Esophagus squamous epithelium (tissue), 5 donors: Measurements from ENCODE around the gene CYCS. TPM values are rescaled to one million over a fixed set of nuclear protein-coding genes. Genes with fewer than 3 reads are reported as not detected.

Experiments
- DNase-seq: peaks from one replicate; lab custom pipeline; 2025; lab: John Stamatoyannopoulos, UW
- H3K27ac ChIP-seq, 4 donors: fragments of 200-600 bp; sonication (generic); one replicate each; pipeline ENCODE4 v1.5.1; 2016 to 2019; ENCODE audit warnings: mild to moderate bottlenecking in 1 of 4
- H3K27me3 ChIP-seq, 4 donors: fragments of 200-600 bp; sonication (generic); 1 replicate in 3 of 4; 2 replicates in 1 of 4; pipeline versions ENCODE4 v1.5.1 to v1.6.0; 2017 to 2021; ENCODE audit warnings: antibody characterized with exemption in 1 of 4
- H3K36me3 ChIP-seq, 3 donors: fragments of 200-600 bp; sonication (generic); one replicate each; pipeline ENCODE4 v1.5.1; 2016 to 2019
- H3K4me1 ChIP-seq, 3 donors: fragments of 200-600 bp; sonication (generic); one replicate each; pipeline ENCODE4 v1.5.1; 2017 to 2019
- H3K4me3 ChIP-seq, 4 donors: fragments of 200-600 bp; sonication (generic); 1 replicate in 3 of 4; 2 replicates in 1 of 4; pipeline ENCODE4 v1.5.1; 2016 to 2019; ENCODE audit warnings: mild to moderate bottlenecking in 2 of 4, moderate library complexity in 1 of 4
- H3K9me3 ChIP-seq, 3 donors: fragments of 200-600 bp; sonication (generic); one replicate each; pipeline ENCODE4 v1.5.1; 2016 to 2019
- POLR2A ChIP-seq, 4 donors: fragments of 450-650 bp; IDR thresholded peaks; one replicate each; pipeline ENCODE4 v1.6.1; 2017; ENCODE audit warnings: antibody characterized with exemption in 4 of 4, mild to moderate bottlenecking in 4 of 4, moderate library complexity in 3 of 4
- WGBS, 2 donors: methylation state at CpG; one replicate each; pipeline ENCODE4 v1.1.5; 2018; 5-methylcytosine and 5-hydroxymethylcytosine counted together
- intact Hi-C: fragments of 100-400 bp; cut with DNase I; formaldehyde crosslinking; loops from one replicate; pipeline ENCODE4 v1.15.0; 2022
- total RNA-seq, 4 donors: library from RNA; depleted of rRNA; stranded (reverse); fragments of >200 nt; gene quantifications; one replicate each; pipeline ENCODE4 v1.1.0, GENCODE V29; 2016
- TF ChIP-seq, protein P1 (sequence below), 6 experiments: fragments of 450-650 bp in 4 of 6; fragments of 200-600 bp in 2 of 6; sonication (generic) in 2 of 6; IDR thresholded peaks; one replicate each; pipeline ENCODE4 v1.5.1; 2016 to 2019; ENCODE audit warnings: antibody characterized with exemption in 6 of 6, mild to moderate bottlenecking in 4 of 6, moderate library complexity in 4 of 6
- donor health status: DM: yes; HTN: yes; CAD: no.

Gene CYCS
- total RNA-seq, 4 donors from 2014 or later = 48.1 to 117 (median 72.8) TPM

DNA sequence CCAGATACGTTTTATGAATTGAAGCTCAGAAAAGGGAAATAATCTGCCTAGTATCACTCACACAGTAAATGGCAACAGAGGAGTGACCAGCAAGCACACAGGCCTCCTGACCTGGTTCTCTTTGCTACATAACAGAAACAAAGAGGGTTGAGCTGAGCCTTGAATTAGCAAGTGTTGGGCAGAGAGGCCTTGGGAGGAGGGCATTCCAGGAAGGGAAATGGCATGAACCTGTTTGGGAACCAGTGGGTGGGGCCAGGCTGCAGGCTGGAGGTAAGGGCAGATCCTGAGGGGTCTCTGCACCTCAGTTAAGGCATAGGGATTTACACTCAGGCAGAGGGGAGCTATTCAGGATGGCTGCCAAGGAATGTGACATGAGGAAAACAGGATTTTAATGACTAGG lies 24.8 kb upstream of the CYCS start:
- Histone ChIP-seq H3K4me3 (no peak overlapping the region), H3K27me3 (no peaks in the 10 kb centered on the region), H3K4me1 (no peaks in the 10 kb centered on the region), H3K9me3 (no peaks in the 10 kb centered on the region), H3K36me3 (peaks cover 0 to 36% (median 4%) of the 10 kb centered on the region in 3 donors), H3K27ac (no peak overlapping the region)
- intact Hi-C loops = no loop called here
- 84 to 86% methylated on average over 1 of the region's 1 CpG for WGBS, 2 donors
- TF ChIP-seq POLR2A (IDR thresholded peaks at IDR 0.05) = no peak
- TF ChIP-seq, protein P1, sequence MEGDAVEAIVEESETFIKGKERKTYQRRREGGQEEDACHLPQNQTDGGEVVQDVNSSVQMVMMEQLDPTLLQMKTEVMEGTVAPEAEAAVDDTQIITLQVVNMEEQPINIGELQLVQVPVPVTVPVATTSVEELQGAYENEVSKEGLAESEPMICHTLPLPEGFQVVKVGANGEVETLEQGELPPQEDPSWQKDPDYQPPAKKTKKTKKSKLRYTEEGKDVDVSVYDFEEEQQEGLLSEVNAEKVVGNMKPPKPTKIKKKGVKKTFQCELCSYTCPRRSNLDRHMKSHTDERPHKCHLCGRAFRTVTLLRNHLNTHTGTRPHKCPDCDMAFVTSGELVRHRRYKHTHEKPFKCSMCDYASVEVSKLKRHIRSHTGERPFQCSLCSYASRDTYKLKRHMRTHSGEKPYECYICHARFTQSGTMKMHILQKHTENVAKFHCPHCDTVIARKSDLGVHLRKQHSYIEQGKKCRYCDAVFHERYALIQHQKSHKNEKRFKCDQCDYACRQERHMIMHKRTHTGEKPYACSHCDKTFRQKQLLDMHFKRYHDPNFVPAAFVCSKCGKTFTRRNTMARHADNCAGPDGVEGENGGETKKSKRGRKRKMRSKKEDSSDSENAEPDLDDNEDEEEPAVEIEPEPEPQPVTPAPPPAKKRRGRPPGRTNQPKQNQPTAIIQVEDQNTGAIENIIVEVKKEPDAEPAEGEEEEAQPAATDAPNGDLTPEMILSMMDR (IDR thresholded peaks at IDR 0.05) = no peak
- no peak for DNase-seq

DNA sequence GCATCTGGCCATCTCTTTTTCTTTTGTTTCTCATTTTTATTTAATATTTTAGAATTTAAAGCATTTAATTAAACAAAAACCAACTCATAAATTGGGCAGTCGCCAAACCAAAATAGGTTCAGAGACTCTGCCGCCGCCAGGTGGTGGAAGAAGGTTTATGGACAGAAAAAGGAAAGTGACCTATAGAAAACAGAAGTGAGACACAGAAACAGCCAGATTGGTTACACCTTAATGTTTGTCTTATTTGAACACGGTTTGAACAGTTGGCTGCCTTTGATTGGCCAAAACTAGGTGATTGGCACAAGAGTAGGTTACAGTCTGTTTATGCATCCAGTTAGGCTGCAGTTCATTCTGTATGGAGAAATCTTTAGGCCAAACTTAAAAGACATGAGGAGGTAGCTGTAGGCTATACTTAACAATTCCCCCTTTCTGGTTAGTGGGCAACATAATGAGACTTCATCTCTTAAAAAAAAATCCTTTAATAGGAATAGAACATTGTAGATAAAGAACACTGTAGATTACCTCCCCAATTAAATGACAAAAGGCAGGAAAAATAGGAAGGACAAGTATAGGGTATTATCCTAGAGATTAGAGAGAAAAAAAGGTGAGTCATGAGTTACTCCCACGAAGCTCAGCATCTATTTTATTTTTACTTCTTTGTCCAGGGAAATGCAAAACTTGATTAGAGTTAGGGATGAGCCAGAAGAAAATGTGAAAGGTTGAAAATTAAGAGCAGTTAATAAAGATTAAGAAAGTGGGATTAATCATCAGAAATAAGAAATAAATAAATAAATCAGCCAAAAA lies 23.9 kb upstream of the CYCS start:
- 70 to 86% methylated on average over 4 to 5 of the region's 5 CpGs for WGBS, 2 donors
- Histone ChIP-seq H3K27ac (no peak overlapping the region), H3K9me3 (no peaks in the 10 kb centered on the region), H3K4me1 (no peaks in the 10 kb centered on the region), H3K36me3 (peaks cover 0 to 27% (median 0%) of the 10 kb centered on the region in 3 donors), H3K27me3 (no peaks in the 10 kb centered on the region), H3K4me3 (no peak overlapping the region)
- no peak for DNase-seq
- intact Hi-C loops = no loop called here
- no peak for TF ChIP-seq POLR2A (IDR thresholded peaks at IDR 0.05)
- TF ChIP-seq, protein P1 (IDR thresholded peaks at IDR 0.05) = no peak

DNA sequence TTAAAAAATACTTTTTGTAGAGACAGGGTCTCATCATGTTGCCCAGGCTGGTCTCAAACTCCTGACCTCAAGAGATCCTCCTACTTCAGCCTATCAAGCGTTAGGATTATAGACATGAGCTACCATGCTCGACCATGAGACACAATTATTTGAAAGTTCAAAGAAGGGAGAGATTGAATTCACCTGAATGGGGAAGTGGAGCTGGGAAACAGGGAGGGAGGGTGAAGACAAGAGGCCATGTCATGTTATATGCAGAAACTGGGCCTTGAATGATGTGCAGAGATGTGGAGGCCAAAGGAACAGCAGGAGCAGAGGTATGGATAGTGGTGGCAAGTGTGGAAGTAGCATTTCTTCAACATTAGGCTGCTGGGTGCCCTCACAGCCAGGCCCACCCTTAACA lies 18.7 kb upstream of the CYCS start:
- WGBS, 2 donors = 80 to 94% methylated on average over 2 of the region's 2 CpGs
- no peak for TF ChIP-seq POLR2A (IDR thresholded peaks at IDR 0.05)
- TF ChIP-seq, protein P1 (IDR thresholded peaks at IDR 0.05) = no peak
- Histone ChIP-seq H3K4me3 (no peak overlapping the region), H3K27ac (no peak overlapping the region), H3K36me3 (peaks cover 0 to 18% (median 0%) of the 10 kb centered on the region in 3 donors), H3K4me1 (no peaks in the 10 kb centered on the region), H3K9me3 (no peaks in the 10 kb centered on the region), H3K27me3 (no peaks in the 10 kb centered on the region)
- no peak for DNase-seq
- intact Hi-C loops = no loop called here

DNA sequence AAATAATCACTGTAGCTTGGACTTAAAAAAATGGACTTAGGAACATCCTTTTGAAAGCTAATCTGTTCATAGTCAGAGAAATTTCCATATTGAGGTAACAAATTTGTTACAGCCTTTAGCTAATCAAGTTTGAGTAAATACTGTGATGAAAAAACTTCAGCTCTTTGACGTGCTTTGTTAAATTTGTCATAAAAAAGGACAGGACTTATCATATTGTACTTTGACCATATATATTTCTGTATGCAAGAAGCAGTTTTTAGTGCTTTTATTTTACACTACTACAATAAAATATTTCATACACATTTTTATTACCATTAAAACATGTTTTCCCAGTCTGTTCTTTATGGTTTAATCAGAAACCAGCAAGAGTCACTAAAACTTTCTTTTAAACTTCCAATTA lies 14.5 kb upstream of the CYCS start:
- no peak for TF ChIP-seq POLR2A (IDR thresholded peaks at IDR 0.05)
- TF ChIP-seq, protein P1 (IDR thresholded peaks at IDR 0.05) = no peak
- no peak for DNase-seq
- Histone ChIP-seq H3K4me1 (no peaks in the 10 kb centered on the region), H3K9me3 (no peaks in the 10 kb centered on the region), H3K4me3 (no peak overlapping the region), H3K27me3 (no peaks in the 10 kb centered on the region), H3K27ac (no peak overlapping the region), H3K36me3 (peaks cover 0 to 23% (median 0%) of the 10 kb centered on the region in 3 donors)
- WGBS, 2 donors = 88 to 91% methylated on average over 1 of the region's 1 CpG
- intact Hi-C loops = no loop called here

DNA sequence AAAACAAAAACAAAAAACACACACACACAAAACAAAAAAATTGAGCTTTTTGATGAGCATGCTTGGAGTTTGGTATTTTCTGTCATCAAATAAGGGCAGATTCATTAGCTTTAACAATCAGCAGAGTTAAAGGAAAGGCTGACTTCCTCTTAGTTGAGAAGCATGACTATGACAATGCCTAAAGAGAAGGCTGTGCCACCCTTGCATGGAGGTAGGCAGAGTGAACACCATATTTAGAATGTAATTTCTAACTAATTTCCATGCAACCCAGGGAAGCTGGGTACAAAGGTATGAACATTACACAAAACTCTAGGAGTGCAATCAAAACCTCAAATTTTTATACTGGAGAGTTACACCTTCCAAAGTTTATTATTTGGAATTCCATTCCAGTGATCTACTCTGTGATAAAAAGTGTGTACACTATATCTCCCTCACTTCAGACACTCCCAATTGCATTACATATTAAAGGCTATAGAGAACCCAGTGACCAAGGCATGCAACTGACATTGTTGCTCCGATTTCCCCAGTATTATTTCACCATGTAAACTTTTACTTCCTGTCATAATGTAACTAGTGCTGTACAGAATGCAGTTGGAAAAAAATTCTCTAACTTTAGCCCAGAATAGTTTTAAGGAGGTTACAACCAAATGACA lies 9.4 kb upstream of the CYCS start:
- TF ChIP-seq, protein P1 (IDR thresholded peaks at IDR 0.05) = no peak
- no peak for TF ChIP-seq POLR2A (IDR thresholded peaks at IDR 0.05)
- no peak overlapping the region for H3K4me3 ChIP-seq
- 67 to 71% methylated on average over 1 of the region's 1 CpG for WGBS, 2 donors
- no peak overlapping the region for H3K27ac ChIP-seq
- intact Hi-C loops = no loop called here
- H3K36me3 ChIP-seq = peaks cover 0 to 10% (median 0%) of the 10 kb centered on the region in 3 donors
- no peak for DNase-seq
- H3K4me1 ChIP-seq = no peaks in the 10 kb centered on the region
- no peaks in the 10 kb centered on the region for H3K27me3 ChIP-seq
- H3K9me3 ChIP-seq = no peaks in the 10 kb centered on the region
